Stimulated activated effector memory CD8-positive, alpha-beta T cell treated with anti-CD3 and anti-CD28 coated beads, Interleukin-12 subunit alpha, Interleukin-12 subunit beta, amount 100 ng/mL, for 72 hours (primary cell): Measurements from ENCODE around the gene IFNGR1.
A peak's percentile ranks its signal among the peaks of the same experiment; 100 is the strongest.

Experiments
- ATAC-seq: fragments of 150-1000 bp; cut with Tn5 transposase; 2 replicates; pipeline ENCODE4 v1.10.0; 2021
- DNase-seq, 2 donors: peaks; one replicate each; pipeline ENCODE4 v3.0.0; 2021 to 2022; ENCODE audit warnings: low spot score in 2 of 2
- H3K27ac Mint-ChIP-seq: one replicate; pipeline ENCODE4 v1.8.0; 2022; ENCODE audit warnings: mild to moderate bottlenecking, mixed read lengths
- H3K36me3 Mint-ChIP-seq: one replicate; pipeline ENCODE4 v1.8.0; 2022; ENCODE audit warnings: mild to moderate bottlenecking, mixed read lengths
- H3K4me1 Mint-ChIP-seq: one replicate; pipeline ENCODE4 v1.8.0; 2022; ENCODE audit warnings: mixed read lengths
- H3K4me3 Mint-ChIP-seq: one replicate; pipeline ENCODE4 v1.8.0; 2022; ENCODE audit warnings: mild to moderate bottlenecking, mixed read lengths
- H3K9me3 Mint-ChIP-seq: one replicate; pipeline ENCODE4 v1.8.0; 2022; ENCODE audit warnings: mixed read lengths

Gene IFNGR1

GRCh38 chr6:137181891-137182653 lies 37.1 kb downstream of the IFNGR1 start:
- no peak overlapping the region for H3K27ac Mint-ChIP-seq
- no peak overlapping the region for H3K4me3 Mint-ChIP-seq
- H3K4me1 Mint-ChIP-seq: no peaks in the 10 kb centered on the region
- H3K36me3 Mint-ChIP-seq: no peaks in the 10 kb centered on the region
- DNase-seq: no peak
- ATAC-seq: no peak
- peaks cover 6% of the 10 kb centered on the region for H3K9me3 Mint-ChIP-seq

GRCh38 chr6:137177611-137178010 lies 41.6 kb downstream of the IFNGR1 start:
- no peak for DNase-seq
- Mint-ChIP-seq H3K27ac (no peak overlapping the region), H3K4me1 (no peaks in the 10 kb centered on the region), H3K9me3 (no peaks in the 10 kb centered on the region), H3K4me3 (no peak overlapping the region), H3K36me3 (no peaks in the 10 kb centered on the region)
- no peak for ATAC-seq

GRCh38 chr6:137176729-137177128 lies 42.5 kb downstream of the IFNGR1 start:
- Mint-ChIP-seq H3K9me3 (no peaks in the 10 kb centered on the region), H3K4me1 (no peaks in the 10 kb centered on the region), H3K4me3 (no peak overlapping the region), H3K27ac (no peak overlapping the region), H3K36me3 (no peaks in the 10 kb centered on the region)
- DNase-seq (no peak), ATAC-seq (no peak)

- no peak for DNase-seq
- ATAC-seq: no peak
- H3K4me1 Mint-ChIP-seq: no peaks in the 10 kb centered on the region
- H3K4me3 Mint-ChIP-seq: no peak overlapping the region
- H3K36me3 Mint-ChIP-seq: no peaks in the 10 kb centered on the region
- H3K27ac Mint-ChIP-seq: no peak overlapping the region
- H3K9me3 Mint-ChIP-seq: no peaks in the 10 kb centered on the region
Observed at GRCh38 chr6:137175868-137176245, 43.3 kb downstream of the IFNGR1 start.

- ATAC-seq (no peak), DNase-seq (no peak)
- H3K9me3 Mint-ChIP-seq: no peaks in the 10 kb centered on the region
- no peaks in the 10 kb centered on the region for H3K36me3 Mint-ChIP-seq
- H3K4me1 Mint-ChIP-seq: no peaks in the 10 kb centered on the region
- H3K4me3 Mint-ChIP-seq: no peak overlapping the region
- no peak overlapping the region for H3K27ac Mint-ChIP-seq
Observed at GRCh38 chr6:137175157-137175867, 43.9 kb downstream of the IFNGR1 start.

- no peaks in the 10 kb centered on the region for H3K36me3 Mint-ChIP-seq
- H3K4me3 Mint-ChIP-seq: no peak within 1 kb of the TSS
- H3K9me3 Mint-ChIP-seq: peaks cover 3% of the 10 kb centered on the region
- H3K4me1 Mint-ChIP-seq: peaks cover under 1% of the 10 kb centered on the region
- H3K27ac Mint-ChIP-seq: no peak within 1 kb of the TSS
- ATAC-seq: no peak
- DNase-seq: no peak
Observed at GRCh38 chr6:137173501-137173900, 45.7 kb downstream of the IFNGR1 start, which contains the start of gene IL22RA2. IL22RA2 (minus strand) TSS chr6:137173644; CDS start chr6:137161749, 11,895 bp downstream.

- no peak for ATAC-seq
- peaks cover 5% of the 10 kb centered on the region for H3K4me1 Mint-ChIP-seq
- no peaks in the 10 kb centered on the region for H3K36me3 Mint-ChIP-seq
- no peak for DNase-seq
- no peak overlapping the region for H3K4me3 Mint-ChIP-seq
- no peak overlapping the region for H3K27ac Mint-ChIP-seq
- H3K9me3 Mint-ChIP-seq: peaks cover 3% of the 10 kb centered on the region
Observed at GRCh38 chr6:137172734-137173431, 46.3 kb downstream of the IFNGR1 start.

- peaks cover 3% of the 10 kb centered on the region for H3K9me3 Mint-ChIP-seq
- H3K4me3 Mint-ChIP-seq: no peak overlapping the region
- peaks cover 12% of the 10 kb centered on the region for H3K4me1 Mint-ChIP-seq
- H3K27ac Mint-ChIP-seq: no peak overlapping the region
- DNase-seq (no peak), ATAC-seq (no peak)
- no peaks in the 10 kb centered on the region for H3K36me3 Mint-ChIP-seq
Observed at GRCh38 chr6:137171824-137172733, 47.1 kb downstream of the IFNGR1 start.

- peaks cover 18% of the 10 kb centered on the region for H3K4me1 Mint-ChIP-seq
- DNase-seq: no peak
- H3K4me3 Mint-ChIP-seq: no peak overlapping the region
- peaks cover 3% of the 10 kb centered on the region for H3K9me3 Mint-ChIP-seq
- ATAC-seq: no peak
- H3K36me3 Mint-ChIP-seq: no peaks in the 10 kb centered on the region
- H3K27ac Mint-ChIP-seq: no peak overlapping the region
Observed at GRCh38 chr6:137171053-137171374, 48.2 kb downstream of the IFNGR1 start.

- Mint-ChIP-seq H3K9me3 (peaks cover 3% of the 10 kb centered on the region), H3K4me3 (no peak overlapping the region), H3K4me1 (peaks cover 22% of the 10 kb centered on the region), H3K36me3 (peaks cover 2% of the 10 kb centered on the region), H3K27ac (no peak overlapping the region)
- DNase-seq (no peak), ATAC-seq (no peak)
Observed at GRCh38 chr6:137170266-137171052, 48.7 kb downstream of the IFNGR1 start.

- Mint-ChIP-seq H3K9me3 (peaks cover 11% of the 10 kb centered on the region), H3K36me3 (peaks cover 7% of the 10 kb centered on the region), H3K4me3 (no peak overlapping the region), H3K27ac (peak overlapping the region; percentile 77), H3K4me1 (peaks cover 43% of the 10 kb centered on the region)
- ATAC-seq (peak; percentile 91), DNase-seq (no peak)
Observed at GRCh38 chr6:137167702-137168377, 51.3 kb downstream of the IFNGR1 start.

- H3K27ac Mint-ChIP-seq: peak overlapping the region; percentile 65
- H3K36me3 Mint-ChIP-seq: peaks cover 7% of the 10 kb centered on the region
- H3K4me1 Mint-ChIP-seq: peaks cover 43% of the 10 kb centered on the region
- no peak for ATAC-seq
- H3K4me3 Mint-ChIP-seq: peak overlapping the region; percentile 24
- no peak for DNase-seq
- H3K9me3 Mint-ChIP-seq: peaks cover 11% of the 10 kb centered on the region
Observed at GRCh38 chr6:137166247-137167098, 52.7 kb downstream of the IFNGR1 start.
